Memory B cell (primary cell): ENCODE results near the gene ANKRD6.
"Not testable (repeated sequence)": the region's sequence is repeated elsewhere in the genome, so short reads cannot be mapped to it uniquely, and the experiment has no call there.

Source experiments
- ATAC-seq: fragments of 150-1000 bp; cut with Tn5 transposase; 2 replicates; pipeline ENCODE4 v1.10.0; 2021; ENCODE audit warnings: low read depth, mild to moderate bottlenecking, moderate library complexity
- DNase-seq, 2 donors: peaks; one replicate each; pipeline ENCODE4 v3.0.0; 2022; ENCODE audit warnings: low spot score in 2 of 2
- H3K27ac Mint-ChIP-seq: one replicate; pipeline ENCODE4 v1.8.0; 2022; ENCODE audit warnings: mild to moderate bottlenecking, moderate library complexity, mixed read lengths
- H3K27me3 Mint-ChIP-seq: one replicate; pipeline ENCODE4 v1.8.0; 2022; ENCODE audit warnings: mixed read lengths
- H3K36me3 Mint-ChIP-seq: one replicate; pipeline ENCODE4 v1.8.0; 2022; ENCODE audit warnings: mild to moderate bottlenecking, mixed read lengths
- H3K4me1 Mint-ChIP-seq: one replicate; pipeline ENCODE4 v1.8.0; 2022; ENCODE audit warnings: mixed read lengths
- H3K4me3 Mint-ChIP-seq: one replicate; pipeline ENCODE4 v1.8.0; 2022; ENCODE audit warnings: mild to moderate bottlenecking, moderate library complexity, mixed read lengths
- H3K9me3 Mint-ChIP-seq: one replicate; pipeline ENCODE4 v1.8.0; 2022; ENCODE audit warnings: mixed read lengths

Gene ANKRD6

DNA sequence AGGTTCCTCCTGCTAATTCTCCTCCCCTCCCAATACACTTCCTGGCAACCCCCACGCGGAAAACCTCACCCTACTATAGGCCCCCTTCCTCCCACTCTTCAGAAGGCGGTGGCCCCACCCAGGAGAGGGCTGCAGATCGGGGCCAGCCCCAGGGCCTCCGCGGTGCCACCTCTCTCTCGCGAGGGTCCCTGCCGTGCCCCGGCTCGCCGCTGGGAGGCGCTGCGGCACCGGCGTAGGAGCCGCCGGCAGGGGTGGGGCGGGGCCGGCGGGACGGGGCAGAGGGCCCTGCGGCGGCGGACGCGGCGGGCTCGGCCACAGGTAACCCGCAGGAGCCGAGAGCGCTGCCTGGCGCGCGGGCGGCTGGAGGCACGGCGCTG is at the start of gene ANKRD6:
ANKRD6 (plus strand) TSS at position 278 of the 377 bp plus-strand sequence. CDS start 133,825 bp downstream, outside the sequence.
- H3K4me1 Mint-ChIP-seq, result peaks cover 10% of the 10 kb centered on the region
- no peaks in the 10 kb centered on the region for H3K27me3 Mint-ChIP-seq
- H3K36me3 Mint-ChIP-seq, result no peaks in the 10 kb centered on the region
- no peaks in the 10 kb centered on the region for H3K9me3 Mint-ChIP-seq
- DNase-seq, result peak; percentile 92 to 98
- peak within 1 kb of the TSS; percentile 45 for H3K27ac Mint-ChIP-seq
- peak within 1 kb of the TSS; percentile 82 for H3K4me3 Mint-ChIP-seq
- peak; percentile 92 for ATAC-seq

DNA sequence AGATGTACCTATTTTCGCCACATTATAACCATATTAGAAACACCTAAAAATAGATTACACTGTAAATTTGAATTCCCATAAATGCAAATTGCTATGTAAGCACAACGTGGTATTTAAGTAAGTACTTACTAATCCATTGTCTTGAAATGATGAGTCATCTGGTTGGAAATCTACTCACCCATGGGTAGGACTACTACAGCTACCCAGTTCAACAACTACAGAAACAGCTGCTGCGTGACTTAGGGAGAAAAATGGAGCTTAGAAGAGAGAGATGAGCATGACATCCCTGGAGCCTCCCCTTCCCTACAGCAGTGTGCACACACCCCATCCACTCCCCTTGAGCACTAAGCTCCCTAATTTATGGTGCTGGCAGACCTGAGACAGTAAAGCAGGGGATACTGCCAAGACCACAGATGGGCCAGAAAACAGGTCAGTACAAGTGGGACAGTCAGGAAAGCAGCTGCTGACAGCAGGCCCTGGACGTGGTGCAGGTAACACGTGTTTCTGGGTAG is 47.7 kb upstream of the ANKRD6 start:
- Mint-ChIP-seq H3K4me3 (no peak overlapping the region), H3K27me3 (peaks cover 5% of the 10 kb centered on the region), H3K36me3 (no peaks in the 10 kb centered on the region), H3K9me3 (no peaks in the 10 kb centered on the region), H3K27ac (no peak overlapping the region), H3K4me1 (peaks cover 8% of the 10 kb centered on the region)
- DNase-seq, result no peak
- ATAC-seq, result no peak

DNA sequence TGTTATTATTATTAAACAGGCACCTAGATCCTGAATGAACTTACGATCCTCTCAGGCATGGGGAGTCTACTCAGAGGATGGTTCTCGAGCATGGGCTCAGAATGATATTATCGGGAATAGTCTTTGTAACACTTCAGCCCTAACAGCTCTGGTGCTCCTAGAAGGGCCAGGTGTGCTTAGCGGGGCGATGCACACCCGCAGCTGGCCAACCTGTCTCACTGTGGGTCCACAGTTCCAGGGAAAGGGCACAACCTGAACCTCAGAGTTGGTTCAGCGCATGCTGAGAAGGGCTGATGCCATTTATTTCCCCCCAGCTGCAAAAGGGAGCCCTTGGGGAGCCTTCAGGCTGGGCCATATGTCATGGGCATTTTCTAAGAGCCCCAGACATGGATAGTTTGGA is 47.1 kb upstream of the ANKRD6 start:
- H3K9me3 Mint-ChIP-seq, result no peaks in the 10 kb centered on the region
- H3K4me3 Mint-ChIP-seq, result no peak overlapping the region
- H3K36me3 Mint-ChIP-seq, result no peaks in the 10 kb centered on the region
- no peak for DNase-seq
- no peak for ATAC-seq
- H3K4me1 Mint-ChIP-seq, result peaks cover 8% of the 10 kb centered on the region
- no peak overlapping the region for H3K27ac Mint-ChIP-seq
- H3K27me3 Mint-ChIP-seq, result peaks cover 6% of the 10 kb centered on the region

DNA sequence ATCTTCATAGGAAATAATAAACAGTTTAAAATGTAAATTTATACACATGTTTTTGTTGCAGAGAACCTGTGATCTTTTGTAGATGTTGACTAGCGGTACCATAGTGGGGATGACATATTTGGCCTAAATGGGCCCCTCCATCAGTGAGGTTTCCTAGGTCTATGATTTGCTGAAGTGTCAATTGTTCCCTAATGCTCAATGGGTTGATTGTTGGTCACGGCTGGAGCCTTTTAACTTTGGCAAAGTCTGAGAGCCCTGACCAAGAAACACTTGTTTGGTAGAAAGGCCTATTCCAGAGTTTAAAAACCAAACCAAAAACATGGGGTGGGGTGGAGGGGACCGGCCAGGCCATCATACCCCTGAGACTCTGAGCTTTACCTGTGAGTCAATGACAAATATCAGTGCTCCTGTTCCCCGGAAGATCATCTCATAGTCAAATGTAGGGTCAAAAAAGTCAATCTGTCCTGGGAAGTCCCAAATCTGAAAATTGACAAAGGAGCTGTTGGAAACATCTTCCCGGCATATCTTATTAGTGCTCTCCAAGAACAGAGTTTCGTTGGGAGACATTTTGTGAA is 45.9 kb upstream of the ANKRD6 start:
- H3K4me1 Mint-ChIP-seq, result peaks cover 8% of the 10 kb centered on the region
- DNase-seq (no peak), ATAC-seq (peak; percentile 18)
- no peak overlapping the region for H3K27ac Mint-ChIP-seq
- peaks cover 1% of the 10 kb centered on the region for H3K9me3 Mint-ChIP-seq
- no peaks in the 10 kb centered on the region for H3K36me3 Mint-ChIP-seq
- peaks cover 6% of the 10 kb centered on the region for H3K27me3 Mint-ChIP-seq
- peak overlapping the region; percentile 43 for H3K4me3 Mint-ChIP-seq

DNA sequence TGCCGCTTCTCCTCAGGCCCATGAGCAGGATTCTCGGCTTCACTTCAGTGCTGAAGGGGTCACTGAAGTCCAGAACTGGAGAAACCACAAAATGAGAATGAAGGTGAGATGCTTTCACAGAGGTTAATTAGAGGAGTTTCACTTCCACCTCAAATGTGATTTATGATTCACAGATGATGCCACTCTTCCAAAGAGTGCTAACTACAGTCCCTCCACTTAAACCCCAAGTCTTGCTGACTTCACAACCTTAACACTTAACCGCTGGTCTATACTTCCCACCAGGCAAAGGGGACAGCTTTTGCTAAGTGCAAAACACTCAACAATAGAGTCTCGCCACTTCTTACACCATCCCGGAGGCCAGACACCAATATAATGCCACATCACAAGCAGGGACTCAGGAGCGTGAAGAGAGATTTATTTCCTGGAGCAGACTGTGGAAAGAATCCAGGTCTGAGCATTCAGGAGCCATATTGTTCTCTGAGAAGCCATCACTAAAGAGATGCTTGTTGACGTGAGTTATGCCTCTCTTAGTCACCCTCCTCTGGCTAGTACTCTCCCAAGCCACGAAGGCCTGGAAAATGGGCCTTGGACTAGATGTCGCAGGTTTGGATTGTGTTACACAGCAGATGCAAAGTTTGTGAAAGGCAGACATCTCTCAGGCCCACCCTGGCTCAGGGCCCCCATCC is 45.3 kb upstream of the ANKRD6 start:
- Mint-ChIP-seq H3K36me3 (no peaks in the 10 kb centered on the region), H3K27ac (no peak overlapping the region), H3K4me3 (peak overlapping the region; percentile 40), H3K4me1 (peaks cover 8% of the 10 kb centered on the region), H3K27me3 (peaks cover 6% of the 10 kb centered on the region), H3K9me3 (peaks cover 1% of the 10 kb centered on the region)
- ATAC-seq (peak; percentile 96), DNase-seq (peak in 1 of 2 donors; percentile 21)

DNA sequence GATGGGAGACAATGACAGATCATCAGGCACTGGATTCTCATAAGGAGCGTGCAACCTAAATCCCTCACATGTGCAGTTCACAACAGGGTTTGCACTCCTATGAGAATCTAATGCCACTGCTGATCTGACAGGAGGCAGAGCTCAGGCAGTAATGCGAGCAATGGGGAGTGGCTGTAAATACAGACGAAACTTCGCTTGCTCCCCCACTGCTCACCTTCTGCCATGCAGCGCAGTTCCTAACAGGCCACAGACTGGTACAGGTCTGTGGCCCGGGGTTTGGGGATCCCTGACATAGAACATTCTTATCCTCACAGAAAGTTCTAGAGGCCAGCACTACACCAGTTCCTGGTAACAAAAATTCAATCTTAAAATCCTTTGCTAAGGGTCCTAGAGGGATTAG is 44.1 kb upstream of the ANKRD6 start:
- H3K4me1 Mint-ChIP-seq, result peaks cover 8% of the 10 kb centered on the region
- no peak for ATAC-seq
- H3K4me3 Mint-ChIP-seq, result no peak overlapping the region

DNA sequence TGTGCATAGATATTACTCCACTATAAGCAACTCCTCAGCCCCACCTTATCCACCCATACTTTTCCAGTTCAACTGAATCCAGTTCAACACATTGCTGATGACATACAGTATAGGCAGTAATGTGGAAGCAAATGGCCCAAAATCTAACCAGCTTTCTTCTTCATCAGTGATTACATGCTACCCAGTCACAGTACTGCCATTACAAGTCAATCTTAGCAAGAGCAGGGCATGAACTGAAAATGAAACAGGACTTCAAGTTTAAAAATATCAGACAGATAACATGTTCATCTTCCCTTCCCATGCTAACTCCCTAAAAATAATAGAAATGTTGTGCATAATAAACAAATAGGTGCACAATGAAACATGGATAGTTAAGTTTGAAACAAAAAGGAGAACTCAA is 40.1 kb upstream of the ANKRD6 start:
- H3K4me1 Mint-ChIP-seq, result no peaks in the 10 kb centered on the region
- H3K9me3 Mint-ChIP-seq, result peaks cover 10% of the 10 kb centered on the region
- H3K27ac Mint-ChIP-seq, result no peak overlapping the region
- no peak for ATAC-seq
- peaks cover 8% of the 10 kb centered on the region for H3K36me3 Mint-ChIP-seq
- H3K27me3 Mint-ChIP-seq, result peaks cover 8% of the 10 kb centered on the region
- no peak overlapping the region for H3K4me3 Mint-ChIP-seq
- DNase-seq, result no peak

More for the DNA sequence above, 44.1 kb upstream of the ANKRD6 start:
- Mint-ChIP-seq H3K36me3 (peaks cover 8% of the 10 kb centered on the region), H3K27ac (no peak overlapping the region), H3K27me3 (peaks cover 12% of the 10 kb centered on the region), H3K9me3 (peaks cover 9% of the 10 kb centered on the region)
- no peak for DNase-seq

DNA sequence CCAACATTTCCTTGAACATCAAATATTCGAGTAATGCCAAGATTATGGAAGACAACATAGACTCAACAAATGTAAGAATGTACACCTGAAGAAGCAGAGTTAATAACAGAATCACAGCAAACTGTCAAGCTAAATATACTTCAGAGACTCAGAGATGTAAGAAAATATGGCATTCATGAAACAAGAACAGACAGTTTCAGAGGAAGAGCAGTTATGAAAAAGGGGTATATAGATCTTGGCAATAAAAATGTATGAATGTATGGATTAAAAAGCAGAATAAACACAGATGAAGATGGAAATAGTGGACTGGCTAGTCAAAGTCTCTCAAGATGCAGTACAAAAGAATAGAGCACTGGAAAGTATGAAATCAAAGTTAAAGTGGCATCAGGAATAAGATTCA is 39.3 kb upstream of the ANKRD6 start:
- peaks cover 8% of the 10 kb centered on the region for H3K27me3 Mint-ChIP-seq
- peaks cover 10% of the 10 kb centered on the region for H3K9me3 Mint-ChIP-seq
- H3K27ac Mint-ChIP-seq, result no peak overlapping the region
- DNase-seq (no peak), ATAC-seq (no peak)
- H3K4me3 Mint-ChIP-seq, result no peak overlapping the region
- H3K36me3 Mint-ChIP-seq, result peaks cover 8% of the 10 kb centered on the region
- H3K4me1 Mint-ChIP-seq, result no peaks in the 10 kb centered on the region

DNA sequence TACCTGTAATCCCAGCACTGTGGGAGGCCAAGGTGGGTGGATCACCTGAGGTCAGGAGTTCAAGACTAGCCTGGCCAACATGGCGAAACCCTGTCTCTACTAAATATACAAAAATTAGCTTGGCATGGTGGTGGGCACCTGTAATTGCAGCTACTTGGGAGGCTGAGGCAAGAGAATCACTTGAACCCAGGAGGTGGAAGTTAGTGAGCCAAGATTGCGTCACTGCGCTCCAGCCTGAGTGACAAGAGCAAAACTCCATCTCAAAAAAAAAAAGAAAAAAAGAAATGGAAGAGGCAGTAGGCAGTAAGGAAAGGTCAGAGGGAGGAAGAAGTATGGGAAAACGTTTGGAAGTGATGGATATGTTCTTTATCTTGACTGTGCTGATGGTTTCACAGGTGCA is 35.1 kb upstream of the ANKRD6 start:
- H3K4me1 Mint-ChIP-seq, result not testable (repeated sequence)

DNA sequence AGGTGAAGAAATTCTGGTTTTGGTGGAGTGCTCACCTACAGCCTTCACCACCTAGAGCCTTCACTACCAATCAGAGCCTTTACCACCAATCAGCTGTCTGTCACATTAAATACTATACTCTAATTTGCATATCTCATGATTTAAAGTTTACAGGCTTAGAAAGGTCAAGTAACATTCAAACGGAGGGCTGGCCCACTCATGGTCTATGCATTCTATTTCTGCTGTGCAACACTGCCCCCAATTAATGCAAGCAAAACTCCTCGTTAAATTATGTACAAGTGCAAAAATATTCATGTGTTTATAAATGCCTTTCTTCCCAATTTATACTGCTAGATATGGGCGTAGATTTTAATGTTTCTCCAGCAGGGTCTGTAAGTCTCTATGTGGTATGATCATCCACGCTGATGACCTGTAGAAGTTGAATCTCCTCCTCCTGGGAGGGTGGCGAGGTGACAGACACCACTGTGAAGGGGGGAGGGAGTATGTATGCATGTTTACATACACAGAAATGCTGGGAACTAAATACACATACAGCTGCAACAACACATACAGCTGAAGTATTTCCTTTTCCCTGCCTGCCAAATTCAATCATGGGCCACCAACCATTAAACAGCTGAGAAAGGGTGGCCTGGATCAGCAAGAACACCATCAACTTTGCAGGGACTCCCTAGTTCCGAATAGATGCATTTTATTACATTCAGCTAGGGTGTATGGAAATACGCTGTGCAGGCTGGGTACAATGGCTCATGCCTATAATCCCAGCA is 34.0 kb upstream of the ANKRD6 start:
- Mint-ChIP-seq H3K4me3 (no peak overlapping the region), H3K27ac (no peak overlapping the region), H3K9me3 (no peaks in the 10 kb centered on the region), H3K4me1 (no peaks in the 10 kb centered on the region), H3K27me3 (no peaks in the 10 kb centered on the region), H3K36me3 (no peaks in the 10 kb centered on the region)
- DNase-seq (no peak), ATAC-seq (no peak)

More for the DNA sequence above, 35.1 kb upstream of the ANKRD6 start:
- not testable (repeated sequence) for DNase-seq, H3K4me3 Mint-ChIP-seq, H3K9me3 Mint-ChIP-seq, ATAC-seq, H3K36me3 Mint-ChIP-seq, H3K27ac Mint-ChIP-seq, H3K27me3 Mint-ChIP-seq

DNA sequence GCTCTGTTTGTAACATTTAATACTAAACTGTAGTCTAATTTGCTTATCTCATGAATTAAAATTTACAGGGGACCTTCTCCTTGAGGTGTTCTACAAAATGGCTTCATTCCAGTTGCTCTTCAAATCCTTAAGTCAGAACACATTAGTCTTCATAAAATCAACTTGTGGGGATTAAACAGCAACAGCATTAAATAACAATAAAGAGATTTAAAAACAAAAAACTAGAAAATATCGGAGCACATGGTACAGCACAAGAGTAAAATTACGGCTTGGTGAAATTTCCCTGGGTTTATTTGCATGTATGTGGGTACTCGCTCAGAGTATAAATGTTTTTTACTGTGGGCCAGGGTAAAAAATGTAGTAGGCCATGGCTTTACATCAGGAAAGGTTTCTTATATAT is 32.9 kb upstream of the ANKRD6 start:
- ATAC-seq (no peak), DNase-seq (no peak)
- no peaks in the 10 kb centered on the region for H3K36me3 Mint-ChIP-seq
- H3K9me3 Mint-ChIP-seq, result no peaks in the 10 kb centered on the region
- no peaks in the 10 kb centered on the region for H3K27me3 Mint-ChIP-seq
- H3K27ac Mint-ChIP-seq, result no peak overlapping the region
- H3K4me1 Mint-ChIP-seq, result no peaks in the 10 kb centered on the region
- no peak overlapping the region for H3K4me3 Mint-ChIP-seq

DNA sequence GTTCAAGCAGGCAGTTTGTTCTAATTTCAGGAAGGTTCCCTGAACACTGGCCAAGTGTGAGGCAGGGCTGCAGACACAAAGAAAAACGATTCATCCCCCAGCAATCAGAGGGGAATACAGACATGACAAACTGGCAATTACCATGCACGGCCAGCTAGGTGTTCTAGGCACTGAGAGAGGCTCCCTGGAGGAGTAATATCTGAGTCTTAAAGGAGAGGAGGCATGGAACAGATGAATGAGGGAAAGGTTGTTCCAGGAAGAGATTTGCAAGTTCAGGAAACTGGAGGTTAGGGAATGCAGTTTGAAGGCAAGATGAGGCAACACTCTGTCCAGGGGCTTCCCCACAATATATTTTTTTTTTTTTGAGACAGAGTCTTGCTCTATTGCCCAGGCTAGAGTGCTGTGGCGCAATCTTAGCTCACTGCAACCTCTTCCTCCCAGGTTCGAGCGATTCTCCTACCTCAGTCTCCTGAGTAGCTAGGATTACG is 32.0 kb upstream of the ANKRD6 start:
- H3K4me3 Mint-ChIP-seq, result no peak overlapping the region
- peaks cover 2% of the 10 kb centered on the region for H3K27me3 Mint-ChIP-seq
- no peaks in the 10 kb centered on the region for H3K9me3 Mint-ChIP-seq
- H3K27ac Mint-ChIP-seq, result no peak overlapping the region
- no peaks in the 10 kb centered on the region for H3K4me1 Mint-ChIP-seq
- no peak for DNase-seq
- ATAC-seq, result no peak
- H3K36me3 Mint-ChIP-seq, result no peaks in the 10 kb centered on the region

DNA sequence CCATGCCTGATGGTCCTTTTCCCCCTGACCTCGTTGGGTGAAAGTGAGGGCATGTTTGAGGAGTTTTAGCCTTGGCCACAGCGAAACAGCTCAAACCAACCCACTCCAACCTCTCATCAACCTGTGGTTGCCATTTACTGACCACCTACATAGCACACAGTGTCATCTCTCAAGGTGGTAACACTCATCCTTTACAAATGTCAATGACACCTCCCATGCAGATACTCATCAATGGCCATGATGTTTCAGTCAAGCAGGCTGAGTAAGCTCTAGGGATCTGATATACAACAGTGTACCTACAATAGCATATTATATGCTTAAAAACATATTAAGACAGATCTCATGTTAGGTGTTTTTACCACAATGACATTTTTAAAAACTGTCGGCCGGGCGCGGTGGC is 30.2 kb upstream of the ANKRD6 start:
- Mint-ChIP-seq H3K4me1 (peaks cover 3% of the 10 kb centered on the region), H3K9me3 (no peaks in the 10 kb centered on the region), H3K27ac (no peak overlapping the region), H3K4me3 (no peak overlapping the region), H3K36me3 (no peaks in the 10 kb centered on the region), H3K27me3 (peaks cover 2% of the 10 kb centered on the region)
- DNase-seq (no peak), ATAC-seq (no peak)

DNA sequence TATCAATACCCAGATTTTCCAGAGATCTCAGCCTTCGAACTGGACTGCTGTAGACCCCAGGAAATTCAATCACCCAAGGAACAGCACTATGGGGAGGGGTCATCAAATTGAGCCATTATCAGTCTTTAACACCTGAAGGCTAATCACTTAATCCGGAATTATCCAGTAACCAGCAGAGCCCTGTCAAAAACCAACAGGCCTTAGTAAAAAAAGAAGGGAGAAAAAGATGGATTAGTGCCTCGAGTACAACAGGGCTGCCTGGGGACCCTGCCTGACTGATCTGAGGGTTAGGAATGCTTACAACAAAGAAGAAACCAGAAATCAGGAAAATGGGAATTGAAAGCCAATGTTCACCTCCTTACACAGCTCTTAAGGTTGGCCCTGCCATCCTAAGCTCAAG is 28.4 kb upstream of the ANKRD6 start:
- H3K4me3 Mint-ChIP-seq, result no peak overlapping the region
- no peaks in the 10 kb centered on the region for H3K36me3 Mint-ChIP-seq
- no peak for ATAC-seq
- H3K27me3 Mint-ChIP-seq, result peaks cover 2% of the 10 kb centered on the region
- H3K9me3 Mint-ChIP-seq, result no peaks in the 10 kb centered on the region
- peaks cover 3% of the 10 kb centered on the region for H3K4me1 Mint-ChIP-seq
- no peak overlapping the region for H3K27ac Mint-ChIP-seq
- no peak for DNase-seq
